GM06990 (cell line): ENCODE measurements around the gene WDFY4.

Experiments used
- DNase-seq: peaks from one replicate; pipeline ENCODE4 v3.0.0-alpha.2; 2011; ENCODE audit not compliant: insufficient read length; ENCODE audit errors: extremely low read depth
- H3K27me3 ChIP-seq: replicated peaks from 2 replicates; pipeline ENCODE4 v1.6.0; 2011; ENCODE audit warnings: low read length; ENCODE audit not compliant: control insufficient read depth, insufficient read depth
- H3K36me3 ChIP-seq: 2 replicates; pipeline ENCODE4 v1.5.1; 2011; ENCODE audit warnings: low read length; ENCODE audit not compliant: control insufficient read depth, insufficient read depth
- H3K4me3 ChIP-seq: replicated peaks from 2 replicates; pipeline ENCODE4 v1.5.1; 2011; ENCODE audit warnings: low read depth, mild to moderate bottlenecking, control low read depth, low read length
- CTCF ChIP-seq: IDR thresholded peaks from 2 replicates; pipeline ENCODE4 v1.5.1; 2011; ENCODE audit warnings: low read length, control low read depth, mild to moderate bottlenecking, inconsistent platforms; ENCODE audit not compliant: insufficient read depth, poor library complexity, severe bottlenecking

Gene WDFY4

GRCh38 chr10:48946891-48947500, 262.3 kb downstream of the WDFY4 start:
- no peak overlapping the region for H3K4me3 ChIP-seq
- no peaks in the 10 kb centered on the region for H3K27me3 ChIP-seq
- DNase-seq = no peak
- TF ChIP-seq CTCF = no peak
- H3K36me3 ChIP-seq = peaks cover 31% of the 10 kb centered on the region

- Histone ChIP-seq H3K27me3 (no peaks in the 10 kb centered on the region), H3K36me3 (peaks cover 32% of the 10 kb centered on the region), H3K4me3 (no peak overlapping the region)
- no peak for TF ChIP-seq CTCF
- no peak for DNase-seq
Observed at GRCh38 chr10:48947690-48948469, 263.2 kb downstream of the WDFY4 start.

GRCh38 chr10:48948470-48949037, 263.9 kb downstream of the WDFY4 start:
- no peak for TF ChIP-seq CTCF
- Histone ChIP-seq H3K36me3 (peaks cover 28% of the 10 kb centered on the region), H3K27me3 (no peaks in the 10 kb centered on the region), H3K4me3 (no peak overlapping the region)
- DNase-seq = no peak

GRCh38 chr10:48951707-48952106, 267.0 kb downstream of the WDFY4 start:
- DNase-seq = no peak
- no peak for TF ChIP-seq CTCF
- Histone ChIP-seq H3K36me3 (peaks cover 37% of the 10 kb centered on the region), H3K4me3 (no peak overlapping the region), H3K27me3 (no peaks in the 10 kb centered on the region)

GRCh38 chr10:48957361-48958151, 272.9 kb downstream of the WDFY4 start:
- no peak for TF ChIP-seq CTCF
- Histone ChIP-seq H3K36me3 (peaks cover 44% of the 10 kb centered on the region), H3K4me3 (no peak overlapping the region), H3K27me3 (no peaks in the 10 kb centered on the region)
- no peak for DNase-seq
